Fibroblast of villous mesenchyme (primary cell): ENCODE measurements around the gene PPIAL4G. TPM values are rescaled to one million over a fixed set of nuclear protein-coding genes. Genes with fewer than 3 reads are reported as not detected.
"Not testable (repeated sequence)": the region's sequence is repeated elsewhere in the genome, so short reads cannot be mapped to it uniquely, and the experiment has no call there.

ENCODE experiments used
- DNase-seq: peaks from one replicate; pipeline ENCODE4 v3.0.0-alpha.2; 2010; ENCODE audit warnings: low read depth
- H3K4me3 ChIP-seq: 2 replicates; pipeline ENCODE4 v1.5.1; 2011; ENCODE audit warnings: low read depth, mild to moderate bottlenecking, low read length
- CTCF ChIP-seq: IDR thresholded peaks from 2 replicates; pipeline ENCODE4 v1.5.1; 2012; ENCODE audit warnings: low read depth, mild to moderate bottlenecking, low read length; ENCODE audit not compliant: insufficient read depth
- small RNA-seq: library from RNA; depleted of rRNA; stranded (forward); fragments of <200 nt; gene quantifications from one replicate; pipeline ENCODE3, GENCODE V24; 2012
- total RNA-seq: library from RNA; depleted of rRNA; stranded (reverse); fragments of >200 nt; gene quantifications from 2 replicates; pipeline ENCODE4 v1.2.3, GENCODE V29; 2012

PPIAL4G gene
- total RNA-seq, 1 donor = not detected

- DNase-seq = no peak
- H3K4me3 ChIP-seq = no peak overlapping the region
- no peak for TF ChIP-seq CTCF
Measured at GRCh38 chr1:148435406-148435805, 47.7 kb downstream of the PPIAL4G start.

GRCh38 chr1:148434832-148435231 is 48.3 kb downstream of the PPIAL4G start:
- DNase-seq = no peak
- TF ChIP-seq CTCF = no peak
- no peak overlapping the region for H3K4me3 ChIP-seq

GRCh38 chr1:148432916-148433317 is 50.2 kb downstream of the PPIAL4G start:
- H3K4me3 ChIP-seq = not testable (repeated sequence)
- DNase-seq = peak; percentile 3

Small RNA genes lying within 50 kb of the gene (small RNA-seq; reads per million reads assigned to genes)
- 67.7 reads per million, percentile 96 among the genes with 10 or more reads in this experiment for gene RF00003

Other genes with a start within 250 kb of the PPIAL4G start
- 15.5 and 22.9 TPM in 2 replicates for gene NBPF14, start 112.7 kb upstream of the PPIAL4G start, total RNA-seq